GM11168 (cell line): ENCODE data around the gene TYW1.
"Not testable (repeated sequence)": the region's sequence is repeated elsewhere in the genome, so short reads cannot be mapped to it uniquely, and the experiment has no call there.

Source experiments
- in situ Hi-C: fragments of 300-500 bp; cut with MboI; formaldehyde crosslinking; loops from one replicate; pipeline ENCODE4 v1.12.0; 2022; ENCODE audit warnings: low sequenced_read_pairs; ENCODE audit not compliant: unreplicated experiment

Gene TYW1

GRCh38 chr7:67111342-67111741 is 114.7 kb downstream of the TYW1 start:
- in situ Hi-C loops: not testable (repeated sequence)

DNA sequence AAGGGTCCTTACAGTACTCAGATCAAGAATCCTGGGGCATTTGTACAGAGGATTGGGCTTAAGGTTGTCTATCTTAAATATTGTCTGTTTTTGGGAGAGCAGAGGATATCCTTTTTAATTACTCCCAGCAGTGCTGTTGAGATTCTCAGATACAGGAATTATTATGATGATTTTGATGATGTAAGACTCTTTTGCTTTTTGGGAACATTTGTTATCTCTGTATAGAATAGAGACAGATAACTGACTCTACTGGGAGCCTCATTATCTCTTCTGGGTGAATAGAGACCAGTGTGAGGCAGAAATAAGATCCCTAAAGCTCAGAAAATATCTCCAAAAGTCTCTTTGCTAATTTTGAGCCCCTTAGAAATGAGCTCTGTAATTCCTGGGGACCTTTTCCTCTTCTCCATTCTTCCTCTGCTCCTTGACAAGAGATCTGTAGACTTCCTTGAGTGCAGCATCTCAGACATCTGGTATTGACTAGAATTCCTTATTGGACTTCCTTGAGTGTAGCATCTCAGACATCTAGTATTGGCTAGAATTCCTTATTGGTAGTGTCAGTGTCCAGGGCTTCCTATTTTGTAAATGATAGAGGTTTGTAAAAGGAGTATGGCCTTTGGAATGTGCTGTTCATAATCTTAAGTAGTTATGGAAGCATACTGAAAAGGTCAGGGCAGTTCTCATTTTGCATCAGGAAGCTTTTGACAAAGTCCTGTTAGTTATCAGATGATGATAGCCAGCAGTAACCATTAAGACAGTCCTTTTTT is 118.0 kb downstream of the TYW1 start:
- in situ Hi-C loops: not testable (repeated sequence)

- in situ Hi-C loops: not testable (repeated sequence)
Observed at GRCh38 chr7:67120491-67120890, 123.9 kb downstream of the TYW1 start.

DNA sequence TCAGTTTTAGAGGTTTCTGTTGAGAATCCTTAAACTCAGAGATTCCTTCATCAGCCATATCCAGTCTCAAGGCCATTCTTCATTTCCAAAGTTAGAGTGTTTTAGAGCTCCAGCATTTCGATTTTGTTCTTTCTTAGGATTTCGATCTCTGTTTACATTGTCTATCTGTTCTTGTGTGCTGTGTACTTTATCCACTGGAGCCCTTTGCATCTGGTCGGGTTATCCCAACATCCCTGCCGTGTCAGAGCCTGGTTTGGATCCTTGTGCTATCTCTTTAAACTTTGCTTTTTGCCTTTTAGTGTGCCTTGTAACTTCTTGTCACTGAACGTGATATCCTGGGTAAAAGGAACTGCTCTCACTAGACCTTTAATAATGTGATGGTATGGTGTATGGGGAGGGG is 131.6 kb downstream of the TYW1 start:
- in situ Hi-C loops: not testable (repeated sequence)

DNA sequence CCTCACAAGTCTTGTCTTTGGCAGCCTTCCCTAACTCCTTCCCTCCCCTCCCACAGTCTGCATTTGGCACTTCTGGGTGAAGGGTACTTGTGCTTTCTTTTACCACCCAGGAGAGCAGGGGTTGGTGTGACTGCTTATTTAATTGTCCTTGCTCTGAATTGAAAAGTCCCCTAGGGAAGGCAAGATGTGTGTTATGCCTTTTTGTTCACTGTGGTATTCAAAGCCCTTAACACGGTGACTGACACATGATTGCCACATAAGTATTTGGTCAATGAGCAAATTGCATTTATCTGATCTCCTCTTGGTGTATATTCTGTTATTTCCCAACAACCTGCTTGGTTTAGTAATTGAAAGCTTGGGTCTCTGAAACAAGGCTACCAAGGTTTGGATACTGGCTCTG is 134.1 kb downstream of the TYW1 start:
- in situ Hi-C loops: not testable (repeated sequence)

- in situ Hi-C loops: not testable (repeated sequence)
Observed at GRCh38 chr7:67134912-67135311, 138.3 kb downstream of the TYW1 start.

DNA sequence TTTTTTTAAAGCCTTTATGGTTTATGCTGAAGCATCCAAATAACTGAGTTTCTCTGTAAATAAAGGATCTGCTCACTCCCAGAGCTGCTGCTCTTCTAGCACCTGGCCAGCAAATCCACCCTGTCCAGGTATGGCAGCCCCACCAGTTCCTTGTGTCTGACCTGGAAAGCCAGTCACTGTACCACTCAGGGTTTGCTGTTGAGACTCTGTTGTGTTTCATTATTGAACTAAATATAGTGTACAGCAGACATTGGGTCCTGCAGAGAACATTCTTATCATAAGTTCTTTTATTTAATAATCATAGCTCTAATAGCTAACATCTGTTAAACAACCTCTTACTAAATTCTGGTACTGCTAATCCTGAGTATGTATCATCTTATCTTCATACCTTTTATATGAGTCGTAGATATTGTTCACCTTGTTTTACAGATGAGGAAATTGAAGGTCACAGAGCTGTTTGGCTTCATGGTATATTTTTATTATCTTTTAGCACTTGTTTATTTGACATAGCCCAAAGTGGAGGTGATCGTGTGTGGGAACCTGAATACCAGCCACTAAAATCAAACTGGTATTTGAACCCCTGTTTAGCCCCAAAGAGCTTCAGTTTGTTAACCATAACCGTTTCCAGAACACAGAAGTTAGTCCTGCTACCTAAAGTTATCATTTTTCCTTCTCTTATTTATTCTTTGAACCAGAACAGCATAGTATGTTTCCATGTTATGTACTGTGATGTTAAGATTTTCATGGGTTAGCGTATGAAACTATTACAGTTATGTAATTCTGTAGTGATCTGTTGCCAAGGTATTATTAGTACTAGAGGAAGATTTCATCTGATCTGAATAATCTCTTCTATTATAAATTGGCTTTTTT is 139.2 kb downstream of the TYW1 start:
- in situ Hi-C loops: not testable (repeated sequence)

DNA sequence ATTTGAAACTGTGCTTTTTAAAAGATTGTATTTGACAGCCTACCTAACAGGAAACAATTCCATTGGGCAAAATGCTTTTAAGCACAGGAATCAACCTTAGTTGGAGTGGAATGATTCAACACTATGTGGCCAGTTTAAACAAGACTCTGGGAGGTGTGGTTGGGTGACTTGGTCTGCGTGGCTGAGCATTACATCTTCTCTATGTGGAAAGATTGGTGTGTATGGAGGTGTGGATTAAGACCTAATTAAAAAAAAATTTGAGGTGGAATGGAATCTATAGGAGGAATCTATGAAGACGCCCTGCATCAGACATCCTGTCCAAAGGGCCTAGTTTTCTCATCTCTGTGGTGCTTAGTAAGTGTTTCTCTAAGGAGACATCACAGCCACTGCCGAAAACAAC is 140.9 kb downstream of the TYW1 start:
- in situ Hi-C loops: not testable (repeated sequence)

- in situ Hi-C loops: not testable (repeated sequence)
Observed at GRCh38 chr7:67139876-67140275, 143.2 kb downstream of the TYW1 start.

DNA sequence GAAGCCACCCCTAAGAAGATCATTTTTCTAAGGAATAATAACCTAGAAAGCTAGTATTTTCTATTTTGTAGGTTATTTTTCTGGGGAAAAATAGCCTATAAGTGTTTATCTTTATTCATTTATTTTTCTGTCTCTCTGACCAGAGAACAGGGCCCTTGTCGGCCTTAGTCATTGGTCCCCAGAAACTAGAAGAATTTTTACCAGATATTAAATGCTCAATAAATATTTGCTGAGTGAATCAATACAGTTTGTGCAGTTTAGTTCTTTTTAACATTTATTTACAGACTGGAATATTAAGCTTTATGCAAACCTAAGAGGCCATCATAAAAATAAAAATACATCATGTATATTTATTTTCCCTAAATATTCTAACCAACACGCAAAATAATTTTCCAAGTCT is 144.4 kb downstream of the TYW1 start:
- in situ Hi-C loops: not testable (repeated sequence)

DNA sequence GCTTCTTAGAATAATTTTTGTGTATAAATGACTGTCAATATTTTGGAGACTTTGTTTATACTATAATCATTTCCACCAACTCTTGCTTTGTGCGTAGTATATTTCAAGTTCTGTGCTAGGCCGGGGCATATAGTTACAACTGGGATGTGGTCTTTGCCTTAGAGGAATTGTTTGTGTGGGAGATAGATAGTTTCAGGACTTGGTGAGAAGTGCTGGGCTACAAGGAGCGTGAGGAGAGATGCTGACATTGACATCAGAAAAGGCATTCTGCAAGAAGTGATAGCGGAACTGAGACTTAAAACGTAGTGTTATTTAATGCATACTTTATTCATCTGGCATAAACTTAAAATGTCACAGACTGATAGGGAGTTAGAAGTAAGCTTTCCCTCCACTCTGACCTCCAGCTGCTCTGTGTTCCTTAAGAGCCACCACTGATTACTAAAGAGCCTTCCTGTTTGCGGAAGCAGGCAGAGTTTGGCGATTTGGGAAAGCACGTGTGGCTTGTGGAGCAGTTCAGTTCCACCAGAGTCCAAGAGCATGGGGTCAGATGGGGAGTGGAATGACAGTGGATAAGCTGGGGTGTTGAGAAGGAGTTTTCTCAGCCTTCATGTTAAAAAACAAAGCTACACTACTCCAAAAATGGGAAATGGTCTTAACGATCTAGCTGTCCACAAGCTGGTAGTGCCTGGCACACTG is 146.6 kb downstream of the TYW1 start:
- in situ Hi-C loops: not testable (repeated sequence)

DNA sequence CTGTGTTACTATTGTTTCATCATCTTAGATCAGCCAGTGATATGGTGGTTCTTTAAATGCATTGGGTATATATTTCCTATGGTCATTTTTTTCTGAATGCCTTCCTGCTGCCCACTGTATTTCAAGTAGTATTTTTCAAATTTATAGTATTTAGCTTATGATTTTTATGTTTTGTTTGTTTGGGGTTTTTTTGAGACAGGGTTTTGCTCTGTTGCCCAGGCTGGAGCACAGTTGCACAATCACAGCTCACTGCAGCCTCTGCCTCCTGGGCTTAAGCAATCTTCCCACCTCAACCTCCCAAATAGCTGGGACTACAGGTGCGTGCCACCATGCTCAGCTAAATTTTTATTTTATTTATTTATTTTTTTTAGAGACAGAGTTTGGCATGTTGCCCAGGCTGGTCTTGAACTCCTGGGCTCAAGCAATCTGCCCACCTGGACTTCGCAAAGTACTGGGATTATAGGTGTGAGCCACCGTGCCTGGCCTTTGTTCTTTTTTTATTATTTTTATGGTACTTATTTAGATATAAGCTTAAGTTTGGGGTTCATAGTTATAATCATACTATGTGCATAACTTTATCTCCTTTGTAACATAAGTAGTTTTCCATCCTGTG is 149.1 kb downstream of the TYW1 start:
- in situ Hi-C loops: not testable (repeated sequence)

GRCh38 chr7:67149131-67149530 is 152.5 kb downstream of the TYW1 start:
- in situ Hi-C loops: not testable (repeated sequence)

GRCh38 chr7:67154374-67154773 is 157.7 kb downstream of the TYW1 start:
- in situ Hi-C loops: not testable (repeated sequence)

DNA sequence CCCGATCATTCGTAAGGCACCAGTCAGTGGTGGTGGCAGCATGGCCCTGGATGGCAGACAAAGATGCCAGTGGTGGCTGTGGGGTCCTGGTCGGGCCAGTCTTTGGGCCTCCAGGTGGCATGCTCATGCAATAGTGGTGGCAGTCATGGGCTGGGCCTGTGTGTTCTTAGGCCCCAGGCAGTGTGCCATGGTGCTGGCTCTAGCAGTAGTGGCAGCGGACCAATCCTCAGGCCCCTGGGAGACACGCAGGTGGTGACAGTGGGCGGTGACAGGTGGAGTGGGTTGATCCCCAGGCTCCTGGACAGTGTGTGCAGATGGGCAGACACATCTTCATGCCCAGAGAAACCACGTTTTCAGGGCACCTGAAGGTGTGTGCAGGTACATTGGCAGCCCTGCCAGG is 159.4 kb downstream of the TYW1 start:
- in situ Hi-C loops: not testable (repeated sequence)

DNA sequence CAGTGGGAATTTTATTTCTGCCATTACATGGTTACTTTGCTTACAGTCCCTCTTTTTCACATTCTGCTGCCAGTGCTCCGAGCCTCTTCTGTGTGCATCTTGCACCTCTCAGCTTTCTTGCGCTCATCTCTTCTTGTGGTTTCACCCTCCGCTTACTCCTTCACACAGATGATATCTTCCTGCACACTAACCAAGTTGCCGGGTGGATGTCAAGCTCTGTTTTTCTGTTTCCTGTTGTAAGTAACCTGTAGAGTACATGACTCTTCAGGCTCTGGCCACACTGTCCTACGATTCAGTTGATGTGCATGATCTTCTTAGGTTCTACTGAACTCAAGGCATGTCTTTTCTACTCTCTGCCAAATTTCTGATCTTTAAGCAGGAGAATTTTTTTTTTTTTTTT is 166.7 kb downstream of the TYW1 start:
- in situ Hi-C loops: not testable (repeated sequence)

DNA sequence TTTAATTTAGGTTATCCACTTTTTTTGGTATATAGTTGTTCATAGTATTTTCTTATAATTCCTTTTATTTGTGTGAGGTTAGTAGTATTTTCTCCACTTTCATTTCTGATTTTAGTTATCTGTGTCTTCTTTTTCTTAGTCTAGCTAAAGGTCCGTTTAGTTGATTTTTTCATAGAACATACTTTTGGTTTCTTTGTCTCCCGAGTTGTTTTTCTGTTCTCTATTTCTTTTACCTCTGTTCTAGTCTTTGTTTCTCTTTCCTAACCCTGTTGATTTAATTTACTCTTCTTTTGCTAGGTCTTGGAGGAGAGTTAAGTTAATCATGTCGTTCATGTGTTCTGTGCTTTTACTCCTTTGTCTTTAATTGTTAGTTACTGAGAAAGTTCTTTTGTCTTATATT is 174.5 kb downstream of the TYW1 start:
- in situ Hi-C loops: not testable (repeated sequence)

- in situ Hi-C loops: not testable (repeated sequence)
Observed at GRCh38 chr7:67176730-67177129, 180.1 kb downstream of the TYW1 start.

- in situ Hi-C loops: not testable (repeated sequence)
Observed at GRCh38 chr7:67178915-67179688, 182.5 kb downstream of the TYW1 start.
